Natural killer cell treated with Interleukin-12 subunit alpha and Interleukin-12 subunit beta and Interleukin-15 and Interleukin-18, amount 100 ng/mL, for 72 hours (primary cell): Measurements from ENCODE around the gene RHOD. TPM values are rescaled to one million over a fixed set of nuclear protein-coding genes. Genes with fewer than 3 reads are reported as not detected.

Experiments used
- ATAC-seq, 2 donors: fragments of 150-1000 bp; cut with Tn5 transposase in 1 of 2; sonication (Bioruptor Pico), chemical (Tn5 transposase) in 1 of 2; 2 replicates each; pipeline ENCODE4 v1.10.0; 2021
- DNase-seq: peaks from one replicate; pipeline ENCODE4 v3.0.0; 2022; ENCODE audit warnings: low spot score
- H3K27ac Mint-ChIP-seq, 2 donors: 1 replicate in 1 of 2; 2 replicates in 1 of 2; pipeline ENCODE4 v1.8.0; 2022; ENCODE audit warnings: mixed read lengths in 2 of 2, mild to moderate bottlenecking in 1 of 2, moderate library complexity in 1 of 2
- H3K27me3 Mint-ChIP-seq, 2 donors: 1 replicate in 1 of 2; 2 replicates in 1 of 2; pipeline ENCODE4 v1.8.0; 2022; ENCODE audit warnings: mixed read lengths in 2 of 2
- H3K36me3 Mint-ChIP-seq: one replicate; pipeline ENCODE4 v1.8.0; 2022; ENCODE audit warnings: mixed read lengths
- H3K4me1 Mint-ChIP-seq, 2 donors: 1 replicate in 1 of 2; 2 replicates in 1 of 2; pipeline ENCODE4 v1.8.0; 2022; ENCODE audit warnings: low read depth in 2 of 2, mixed read lengths in 2 of 2, mild to moderate bottlenecking in 1 of 2
- H3K4me3 Mint-ChIP-seq: one replicate; pipeline ENCODE4 v1.8.0; 2022; ENCODE audit warnings: mixed read lengths
- H3K9me3 Mint-ChIP-seq: 2 replicates; pipeline ENCODE4 v1.8.0; 2022; ENCODE audit warnings: mixed read lengths
- total RNA-seq, 2 donors: library from RNA; stranded (reverse); gene quantifications; one replicate each; pipeline ENCODE4 v1.2.3, GENCODE V29; 2022

The RHOD gene
- total RNA-seq, 2 donors from 2014 or later: not detected

DNA sequence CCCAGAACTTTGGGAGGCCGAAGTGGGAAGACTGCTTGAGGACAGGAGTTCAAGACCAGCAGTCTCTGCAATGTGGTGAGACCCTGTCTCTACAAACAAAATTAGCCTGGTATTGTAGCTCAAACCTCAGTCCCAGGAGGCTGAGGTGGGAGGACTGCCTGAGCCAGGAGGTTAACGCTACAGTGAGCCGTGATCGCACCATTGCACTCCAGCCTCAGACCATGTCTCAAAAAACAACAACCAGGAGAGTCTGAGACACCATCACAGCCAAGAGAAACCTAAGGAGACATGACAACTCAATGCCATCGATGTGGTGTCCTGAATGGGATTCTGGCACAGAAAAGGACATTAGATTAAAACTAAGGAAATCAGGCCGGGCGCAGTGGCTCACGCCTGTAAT lies 34.1 kb downstream of the RHOD start:
- no peak for ATAC-seq
- no peak overlapping the region for H3K27ac Mint-ChIP-seq

DNA sequence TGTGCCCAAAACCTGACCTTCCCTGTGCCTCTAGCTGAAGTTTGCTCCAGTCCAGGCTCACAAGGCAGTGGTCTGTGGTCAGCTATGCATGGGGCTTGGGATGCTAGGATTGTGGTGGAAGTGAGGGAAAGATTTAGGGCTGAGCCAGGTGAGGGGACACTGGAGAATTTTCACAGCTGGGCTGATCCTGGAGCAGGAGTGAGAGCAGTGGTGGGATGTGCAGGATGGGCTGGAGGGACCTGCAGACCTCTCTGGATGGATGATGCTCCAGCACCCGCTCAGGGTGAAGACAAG lies 38.5 kb downstream of the RHOD start:
- H3K27me3 Mint-ChIP-seq: no peaks in the 10 kb centered on the region
- H3K4me1 Mint-ChIP-seq: peaks cover 5 to 6% of the 10 kb centered on the region in 2 donors
- DNase-seq (no peak), ATAC-seq (no peak)
- H3K27ac Mint-ChIP-seq: no peak overlapping the region
- H3K9me3 Mint-ChIP-seq: no peaks in the 10 kb centered on the region
- no peak overlapping the region for H3K4me3 Mint-ChIP-seq
- no peaks in the 10 kb centered on the region for H3K36me3 Mint-ChIP-seq

More for the DNA sequence above, 34.1 kb downstream of the RHOD start:
- Mint-ChIP-seq H3K4me3 (no peak overlapping the region), H3K36me3 (no peaks in the 10 kb centered on the region), H3K9me3 (no peaks in the 10 kb centered on the region), H3K4me1 (no peaks in the 10 kb centered on the region), H3K27me3 (no peaks in the 10 kb centered on the region)
- no peak for DNase-seq

DNA sequence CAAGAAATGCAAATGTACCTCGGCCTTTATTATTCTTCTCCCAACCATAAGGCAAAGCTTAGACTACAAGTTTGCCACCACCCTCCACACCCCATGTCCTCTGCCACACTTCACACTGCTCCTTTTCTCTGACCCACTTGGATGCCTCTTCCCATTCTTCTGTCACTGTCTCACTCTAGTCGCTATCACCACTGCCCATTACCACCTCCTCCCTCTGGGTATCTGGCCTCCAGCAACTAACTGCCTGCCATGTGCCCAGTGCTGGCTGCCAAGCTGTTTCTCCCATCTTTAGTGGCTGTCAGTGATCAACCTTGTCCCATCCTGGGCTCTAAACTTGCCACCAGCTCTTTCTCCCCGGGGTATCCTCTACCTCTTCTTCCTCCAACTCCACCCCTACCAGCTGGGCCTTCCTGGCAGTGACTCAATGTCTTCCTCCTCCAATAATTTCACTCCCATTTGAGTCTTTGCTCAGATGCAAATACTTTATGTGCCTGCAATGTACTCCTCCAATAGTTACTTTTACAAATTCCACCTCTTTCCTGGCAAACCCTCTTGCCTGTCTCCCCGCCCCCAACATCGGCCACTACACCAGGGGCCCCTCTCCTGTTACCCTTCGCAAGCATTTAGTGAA lies 42.3 kb downstream of the RHOD start:
- H3K27me3 Mint-ChIP-seq: no peaks in the 10 kb centered on the region
- peaks cover 9 to 11% of the 10 kb centered on the region in 2 donors for H3K4me1 Mint-ChIP-seq
- ATAC-seq: no peak
- H3K36me3 Mint-ChIP-seq: no peaks in the 10 kb centered on the region
- H3K27ac Mint-ChIP-seq: no peak overlapping the region
- no peaks in the 10 kb centered on the region for H3K9me3 Mint-ChIP-seq
- DNase-seq: no peak
- H3K4me3 Mint-ChIP-seq: no peak overlapping the region

DNA sequence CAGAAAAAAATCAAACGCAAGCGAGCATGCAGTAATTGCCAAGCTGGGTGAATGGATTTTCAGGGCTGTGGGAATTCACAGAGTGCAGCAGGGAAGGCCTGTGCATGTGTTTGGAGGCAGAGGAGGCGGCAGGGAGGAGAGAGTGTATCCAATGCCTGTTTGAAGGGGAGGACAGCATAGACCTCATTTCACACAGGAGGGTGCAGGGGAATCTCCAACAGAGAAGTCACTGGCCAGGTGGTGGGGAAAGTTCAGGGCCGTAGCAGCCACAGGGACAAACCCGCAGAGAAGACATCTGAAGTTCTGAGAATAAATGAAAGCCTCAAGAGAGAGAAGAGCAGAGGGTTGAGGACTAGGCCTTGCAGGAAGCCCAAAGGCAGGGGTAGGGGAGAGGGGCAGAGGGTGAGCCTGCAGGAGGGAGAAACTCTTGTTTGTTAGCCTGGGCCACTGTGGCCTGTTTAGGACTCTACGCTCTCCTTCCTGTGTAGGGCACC lies 43.2 kb downstream of the RHOD start:
- no peaks in the 10 kb centered on the region for H3K27me3 Mint-ChIP-seq
- peak overlapping the region in 1 of 2 donors; percentile 24 for H3K27ac Mint-ChIP-seq
- no peaks in the 10 kb centered on the region for H3K9me3 Mint-ChIP-seq
- ATAC-seq: peak in 1 of 2 donors; percentile 40
- peaks cover 12 to 13% of the 10 kb centered on the region in 2 donors for H3K4me1 Mint-ChIP-seq
- H3K36me3 Mint-ChIP-seq: no peaks in the 10 kb centered on the region
- H3K4me3 Mint-ChIP-seq: no peak overlapping the region
- DNase-seq: no peak

DNA sequence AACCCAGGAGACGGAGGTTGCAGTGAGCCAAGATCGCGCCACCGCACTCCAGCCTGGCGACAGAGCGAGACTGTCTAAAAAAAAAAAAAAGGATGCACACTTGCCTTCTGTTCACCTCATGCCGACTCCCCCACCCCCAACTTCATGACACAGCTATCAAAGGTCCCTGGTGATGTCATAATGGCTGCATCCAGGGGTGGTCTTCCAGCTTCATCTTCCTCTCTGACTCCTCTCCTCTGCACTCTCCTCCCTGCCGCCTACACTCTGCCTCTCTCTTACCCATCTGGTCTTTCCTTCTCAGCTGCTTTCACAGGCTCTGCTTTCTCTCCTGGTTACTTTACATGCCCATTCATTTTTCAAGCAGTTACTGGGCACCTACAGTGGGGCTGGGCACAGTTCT lies 46.0 kb downstream of the RHOD start:
- no peak for ATAC-seq
- Mint-ChIP-seq H3K36me3 (no peaks in the 10 kb centered on the region), H3K4me3 (no peak overlapping the region), H3K27me3 (no peaks in the 10 kb centered on the region), H3K4me1 (peaks cover 12 to 13% of the 10 kb centered on the region in 2 donors), H3K9me3 (no peaks in the 10 kb centered on the region), H3K27ac (no peak overlapping the region)
- DNase-seq: no peak

DNA sequence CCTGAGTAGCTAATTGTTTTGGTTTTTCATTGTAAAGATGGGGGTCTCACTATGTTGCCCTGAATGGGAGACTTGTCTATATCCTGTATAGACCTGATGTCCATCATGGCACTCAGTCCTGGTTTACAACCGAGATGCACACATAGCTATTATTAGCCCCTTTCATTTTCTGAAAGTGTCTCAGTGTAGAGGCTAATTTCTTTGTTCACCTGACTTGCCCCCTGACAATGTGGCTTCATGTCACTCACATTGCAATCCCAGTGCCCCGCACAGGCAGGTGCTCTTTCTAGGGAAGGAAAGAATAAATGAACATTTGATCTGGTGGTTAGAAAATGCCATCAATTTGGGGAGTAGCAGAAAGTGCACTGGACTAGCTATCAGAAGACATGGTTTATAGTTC lies 49.3 kb downstream of the RHOD start:
- no peak for DNase-seq
- no peaks in the 10 kb centered on the region for H3K9me3 Mint-ChIP-seq
- no peaks in the 10 kb centered on the region for H3K36me3 Mint-ChIP-seq
- ATAC-seq: no peak
- H3K4me3 Mint-ChIP-seq: no peak overlapping the region
- no peaks in the 10 kb centered on the region for H3K27me3 Mint-ChIP-seq
- H3K4me1 Mint-ChIP-seq: peaks cover 5% of the 10 kb centered on the region in 2 donors
- no peak overlapping the region for H3K27ac Mint-ChIP-seq

DNA sequence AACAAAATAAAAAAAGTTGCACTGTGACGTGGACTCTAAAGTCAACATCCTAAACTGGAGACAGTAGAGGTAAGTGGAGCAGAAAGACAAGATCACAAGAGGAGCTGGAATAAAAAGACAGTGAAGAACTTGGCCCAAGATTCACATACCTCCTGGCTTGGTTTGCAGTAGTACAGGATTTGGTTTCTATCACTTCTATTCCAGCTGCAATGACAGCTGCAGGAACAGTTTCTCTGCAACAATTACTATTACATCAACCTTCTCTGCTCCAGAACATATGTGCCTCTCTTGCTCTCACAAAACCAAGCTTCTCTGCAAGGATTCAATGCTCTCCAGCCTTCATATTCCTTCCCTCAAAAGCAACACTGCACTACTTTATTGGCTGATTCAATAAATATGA lies 54.6 kb downstream of the RHOD start:
- H3K36me3 Mint-ChIP-seq: no peaks in the 10 kb centered on the region
- DNase-seq (no peak), ATAC-seq (no peak)
- no peak overlapping the region for H3K27ac Mint-ChIP-seq
- no peaks in the 10 kb centered on the region for H3K9me3 Mint-ChIP-seq
- no peaks in the 10 kb centered on the region for H3K27me3 Mint-ChIP-seq
- H3K4me1 Mint-ChIP-seq: peaks cover 6 to 9% of the 10 kb centered on the region in 2 donors
- no peak overlapping the region for H3K4me3 Mint-ChIP-seq

DNA sequence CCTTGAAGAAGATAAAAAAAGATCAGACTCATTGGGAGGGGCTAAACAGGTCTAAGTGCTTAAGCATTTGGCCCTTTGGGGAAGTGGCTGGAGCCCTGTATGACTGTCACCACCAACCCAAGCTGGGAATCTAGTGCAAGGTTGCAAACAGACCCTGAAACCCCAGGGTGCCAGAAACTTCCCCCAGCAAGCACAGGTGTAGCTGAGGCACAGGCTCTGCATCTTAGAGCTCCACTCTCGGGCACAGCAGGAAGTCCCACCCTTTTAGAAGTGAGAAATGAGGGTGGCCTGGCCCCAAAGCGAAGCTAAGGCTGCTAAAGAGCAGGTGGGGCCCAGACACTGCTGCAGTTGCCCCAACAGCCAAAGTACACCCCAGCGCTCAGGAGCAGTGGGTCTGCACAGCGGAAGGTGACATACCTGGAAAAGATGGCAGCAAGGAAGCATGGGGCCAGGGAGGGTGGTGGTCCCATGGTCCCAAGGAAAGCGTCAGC lies 56.6 kb downstream of the RHOD start:
- H3K9me3 Mint-ChIP-seq: no peaks in the 10 kb centered on the region
- H3K36me3 Mint-ChIP-seq: no peaks in the 10 kb centered on the region
- no peak for DNase-seq
- no peak for ATAC-seq
- peak overlapping the region; percentile 71 to 81 for H3K27ac Mint-ChIP-seq
- H3K4me1 Mint-ChIP-seq: peaks cover 6 to 9% of the 10 kb centered on the region in 2 donors
- H3K4me3 Mint-ChIP-seq: no peak overlapping the region
- H3K27me3 Mint-ChIP-seq: no peaks in the 10 kb centered on the region

DNA sequence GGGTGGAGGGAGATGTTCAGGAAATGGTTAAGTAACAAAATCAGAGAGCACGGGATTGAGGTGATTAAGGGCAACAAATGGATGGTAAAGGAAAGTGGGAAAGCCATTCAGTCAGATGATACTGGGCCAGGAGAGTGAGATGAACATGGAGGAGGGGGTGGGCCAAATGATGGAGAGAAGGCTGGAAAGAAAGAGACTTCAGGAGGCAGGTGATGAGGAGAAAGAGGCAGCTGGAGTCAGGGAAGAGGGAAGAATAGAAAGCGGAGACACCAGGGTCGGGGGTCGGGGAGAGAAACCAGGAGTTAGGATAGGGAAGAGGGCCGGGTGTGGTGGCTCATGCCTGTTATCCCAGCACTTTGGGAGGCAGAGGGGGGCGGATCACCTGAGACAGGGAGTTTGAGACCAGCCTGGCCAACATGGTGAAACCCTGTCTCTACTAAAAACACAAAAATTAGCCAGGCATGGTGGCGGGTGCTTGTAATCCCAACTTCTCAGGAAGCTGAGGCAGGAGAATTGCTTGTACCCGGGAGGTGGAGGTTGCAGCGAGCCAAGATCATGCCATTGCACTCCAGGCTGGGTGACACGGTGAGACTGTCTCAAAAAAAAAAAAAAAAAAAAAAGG lies 57.7 kb downstream of the RHOD start:
- no peak for DNase-seq
- H3K4me1 Mint-ChIP-seq: peaks cover 6 to 9% of the 10 kb centered on the region in 2 donors
- H3K27me3 Mint-ChIP-seq: no peaks in the 10 kb centered on the region
- H3K4me3 Mint-ChIP-seq: no peak overlapping the region
- ATAC-seq: no peak
- no peaks in the 10 kb centered on the region for H3K36me3 Mint-ChIP-seq
- no peaks in the 10 kb centered on the region for H3K9me3 Mint-ChIP-seq
- no peak overlapping the region for H3K27ac Mint-ChIP-seq

DNA sequence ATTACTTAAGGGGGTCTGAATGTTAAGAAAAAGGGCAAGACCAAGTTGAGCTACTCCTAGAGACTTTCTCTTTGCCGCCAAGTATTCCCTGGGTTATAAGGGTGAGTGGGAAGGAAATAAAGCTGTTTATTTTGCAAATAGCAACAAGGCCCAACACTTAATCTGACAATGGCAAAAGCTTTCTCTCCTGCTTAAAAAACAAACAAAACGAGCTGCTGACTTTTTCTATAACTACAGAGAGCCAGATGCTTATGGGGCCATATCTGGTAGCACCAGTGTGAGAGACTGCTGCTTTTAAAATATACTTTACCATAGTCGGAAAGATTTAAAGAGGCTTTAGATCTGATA lies 60.1 kb downstream of the RHOD start:
- H3K4me3 Mint-ChIP-seq: peak overlapping the region; percentile 73
- peak overlapping the region in 1 of 2 donors; percentile 56 for H3K27ac Mint-ChIP-seq

DNA sequence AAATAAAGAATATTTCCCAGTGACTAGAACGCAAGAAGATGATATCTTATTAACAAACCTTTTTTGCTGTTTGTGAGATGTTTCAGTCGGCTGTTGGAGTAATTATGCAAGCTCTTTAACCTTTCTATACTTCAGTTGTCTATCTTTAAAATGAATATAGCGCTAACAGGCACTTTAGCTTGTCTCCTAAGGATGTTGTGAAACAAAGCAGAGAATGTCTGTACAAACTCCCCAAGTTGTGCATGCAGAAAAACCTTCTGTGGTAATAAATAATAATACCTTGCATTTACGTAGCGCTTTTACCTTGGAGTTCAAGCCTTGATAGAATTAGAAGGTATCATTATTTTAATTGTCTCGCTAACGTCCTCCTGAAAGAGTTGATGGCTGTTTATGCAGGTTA lies 60.5 kb downstream of the RHOD start:
- peaks cover 12% of the 10 kb centered on the region for H3K36me3 Mint-ChIP-seq
- H3K27me3 Mint-ChIP-seq: no peaks in the 10 kb centered on the region
- no peak for DNase-seq
- ATAC-seq: no peak
- peak overlapping the region; percentile 73 for H3K4me3 Mint-ChIP-seq
- H3K27ac Mint-ChIP-seq: peak overlapping the region; percentile 56 to 60
- peaks cover 25 to 27% of the 10 kb centered on the region in 2 donors for H3K4me1 Mint-ChIP-seq
- H3K9me3 Mint-ChIP-seq: no peaks in the 10 kb centered on the region

More for the DNA sequence above, 60.1 kb downstream of the RHOD start:
- Mint-ChIP-seq H3K36me3 (peaks cover 12% of the 10 kb centered on the region), H3K4me1 (peaks cover 23 to 24% of the 10 kb centered on the region in 2 donors), H3K27me3 (no peaks in the 10 kb centered on the region), H3K9me3 (no peaks in the 10 kb centered on the region)
- no peak for ATAC-seq
- DNase-seq: no peak

DNA sequence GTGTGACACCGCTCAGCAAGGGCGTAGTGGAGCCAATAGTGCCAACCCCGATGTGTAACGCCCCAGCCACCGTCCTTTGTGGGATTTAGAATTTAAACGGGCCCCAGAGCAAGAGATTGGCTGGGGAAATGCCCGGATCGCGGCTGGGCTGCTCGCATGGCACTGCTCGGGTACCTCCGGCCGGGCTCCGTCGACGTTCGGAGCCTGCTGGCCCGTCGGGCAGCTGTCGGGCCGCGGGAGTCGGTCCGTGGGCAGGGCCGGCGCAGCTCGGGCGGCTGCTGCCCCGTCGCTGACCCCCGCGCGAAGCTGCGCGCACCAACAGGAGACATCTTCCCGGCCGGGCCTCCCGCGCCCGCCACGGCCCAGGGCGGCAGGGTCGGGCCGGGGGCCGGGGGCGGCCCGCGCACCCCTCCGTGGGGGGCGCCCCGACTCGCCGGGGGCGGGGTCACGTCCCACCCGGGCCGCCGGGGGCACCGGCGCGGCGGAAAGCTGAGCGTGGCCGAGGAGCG lies 61.1 kb downstream of the RHOD start:
- Mint-ChIP-seq H3K4me1 (peaks cover 25 to 27% of the 10 kb centered on the region in 2 donors), H3K36me3 (peaks cover 12% of the 10 kb centered on the region), H3K27ac (peak overlapping the region; percentile 56 to 60), H3K4me3 (peak overlapping the region; percentile 73), H3K9me3 (no peaks in the 10 kb centered on the region), H3K27me3 (no peaks in the 10 kb centered on the region)
- peak; percentile 1 to 6 for ATAC-seq
- DNase-seq: peak; percentile 65

DNA sequence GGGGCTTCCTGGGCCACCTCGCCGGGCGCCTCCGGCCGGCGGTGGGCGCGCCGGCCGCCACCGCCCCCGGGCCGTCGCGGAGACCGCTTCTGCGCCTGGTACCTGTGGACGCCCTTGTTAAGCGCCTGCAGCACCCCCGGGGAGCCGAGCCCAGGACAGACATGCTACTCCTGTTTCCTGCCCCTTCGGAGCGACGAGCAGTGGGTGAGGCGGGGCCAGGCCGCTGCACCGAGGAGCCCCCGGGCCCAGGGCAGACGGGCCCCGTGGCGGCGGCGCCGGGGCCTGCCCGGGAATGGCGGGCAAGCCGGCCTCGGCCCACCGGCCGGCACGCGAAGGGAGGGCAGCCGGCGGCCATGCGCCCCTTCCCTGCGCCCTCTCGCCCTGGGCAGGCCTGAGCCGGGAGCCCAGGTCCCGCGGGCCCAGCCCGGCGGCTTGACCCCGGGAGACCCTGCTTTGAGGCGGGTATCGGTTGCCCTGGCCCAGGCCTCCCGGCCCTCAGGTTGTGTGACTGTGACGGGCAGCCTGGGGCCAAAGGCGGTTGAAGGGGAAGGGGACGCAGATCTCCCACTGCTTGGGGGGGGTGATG lies 61.6 kb downstream of the RHOD start:
- peaks cover 12% of the 10 kb centered on the region for H3K36me3 Mint-ChIP-seq
- H3K9me3 Mint-ChIP-seq: no peaks in the 10 kb centered on the region
- H3K27ac Mint-ChIP-seq: peak overlapping the region in 1 of 2 donors; percentile 76
- ATAC-seq (peak; percentile 13 to 34), DNase-seq (peak; percentile 69)
- no peaks in the 10 kb centered on the region for H3K27me3 Mint-ChIP-seq
- H3K4me1 Mint-ChIP-seq: peaks cover 20 to 25% of the 10 kb centered on the region in 2 donors
- H3K4me3 Mint-ChIP-seq: peak overlapping the region; percentile 79
